Stimulated activated CD8-positive, alpha-beta memory T cell treated with anti-CD3 and anti-CD28 coated beads, Interleukin-15, amount 100 ng/mL, for 4 hours (primary cell): ENCODE data around the gene USP50.
"Not testable (repeated sequence)": the region's sequence is repeated elsewhere in the genome, so short reads cannot be mapped to it uniquely, and the experiment has no call there.

Experiments used
- DNase-seq, 2 donors: peaks; one replicate each; pipeline ENCODE4 v3.0.0-alpha.2; 2020; ENCODE audit warnings: low read depth in 2 of 2

Gene USP50

GRCh38 chr15:50503144-50503543, 43.3 kb downstream of the USP50 start:
- DNase-seq: no peak

GRCh38 chr15:50501815-50502214, 44.7 kb downstream of the USP50 start:
- DNase-seq: no peak

- DNase-seq: no peak
Measured at GRCh38 chr15:50500352-50500751, 46.1 kb downstream of the USP50 start.

- DNase-seq: no peak
Measured at GRCh38 chr15:50496692-50497091, 49.8 kb downstream of the USP50 start.

- DNase-seq: not testable (repeated sequence)
Measured at GRCh38 chr15:50494547-50494946, 51.9 kb downstream of the USP50 start.

- DNase-seq: no peak
Measured at GRCh38 chr15:50493625-50494024, 52.8 kb downstream of the USP50 start.

GRCh38 chr15:50487287-50487686, 59.2 kb downstream of the USP50 start:
- DNase-seq: no peak

GRCh38 chr15:50485389-50485788, 61.1 kb downstream of the USP50 start:
- no peak for DNase-seq

GRCh38 chr15:50484781-50485180, 61.7 kb downstream of the USP50 start:
- DNase-seq: no peak

- DNase-seq: no peak
Measured at GRCh38 chr15:50476143-50476542, 70.3 kb downstream of the USP50 start.

- no peak for DNase-seq
Measured at GRCh38 chr15:50471072-50471471, 75.4 kb downstream of the USP50 start.

GRCh38 chr15:50463423-50464358, 82.8 kb downstream of the USP50 start:
- DNase-seq: no peak

GRCh38 chr15:50458348-50459112, 87.9 kb downstream of the USP50 start:
- DNase-seq: no peak

GRCh38 chr15:50452927-50453326, 93.5 kb downstream of the USP50 start:
- DNase-seq: no peak
